WTC11 (cell line): ENCODE results near the gene HRG. TPM values are rescaled to one million over a fixed set of nuclear protein-coding genes. Genes with fewer than 3 reads are reported as not detected.

Source experiments
- ATAC-seq: fragments of 200-7000 bp; cut with Tn5 transposase; 2 replicates; pipeline ENCODE4 v1.10.0; 2021; ENCODE audit warnings: mild to moderate bottlenecking, moderate library complexity
- CTCF ChIA-PET: fragments of 300-600 bp; sonication (Branson Sonifier 250); formaldehyde crosslinking; loops from one replicate; lab custom pipeline; 2021; ENCODE audit warnings: antibody characterized with exemption; lab: Charles Lee
- POLR2A ChIA-PET: fragments of 350-600 bp; sonication (Branson Sonifier 250); formaldehyde crosslinking; loops from one replicate; lab custom pipeline; 2021; ENCODE audit warnings: antibody characterized with exemption; lab: Charles Lee
- DNase-seq: peaks from one replicate; pipeline ENCODE4 v3.0.0; 2021; ENCODE audit warnings: low spot score
- H3K27ac Mint-ChIP-seq: 2 replicates; pipeline ENCODE4 v1.8.0; 2021; ENCODE audit warnings: mixed read lengths
- H3K27me3 Mint-ChIP-seq: 2 replicates; pipeline ENCODE4 v1.8.0; 2021; ENCODE audit warnings: low read depth, mild to moderate bottlenecking, moderate library complexity, mixed read lengths
- H3K36me3 Mint-ChIP-seq: 2 replicates; pipeline ENCODE4 v1.8.0; 2021; ENCODE audit warnings: mixed read lengths
- H3K4me1 Mint-ChIP-seq: 2 replicates; pipeline ENCODE4 v1.8.0; 2022; ENCODE audit warnings: mixed read lengths
- H3K4me3 Mint-ChIP-seq: 2 replicates; pipeline ENCODE4 v1.8.0; 2021; ENCODE audit warnings: mild to moderate bottlenecking, moderate library complexity, mixed read lengths
- H3K9me3 Mint-ChIP-seq: 2 replicates; pipeline ENCODE4 v1.8.0; 2021; ENCODE audit warnings: mixed read lengths
- ARID4B ChIP-seq: sonication (generic); formaldehyde crosslinking; IDR thresholded peaks from 2 replicates; pipeline ENCODE4 v1.8.0; 2023; ENCODE audit warnings: missing genetic modification reagents, mild to moderate bottlenecking, borderline replicate concordance
- ATF1 ChIP-seq: sonication (generic); formaldehyde crosslinking; IDR thresholded peaks from 2 replicates; pipeline ENCODE4 v1.8.1; 2023; ENCODE audit warnings: mild to moderate bottlenecking, moderate library complexity, missing genetic modification reagents
- CBFB ChIP-seq: sonication (generic); formaldehyde crosslinking; IDR thresholded peaks from 2 replicates; pipeline ENCODE4 v1.8.1; 2022; ENCODE audit warnings: mild to moderate bottlenecking, low read depth, missing genetic modification reagents
- E2F4 ChIP-seq: sonication (generic); formaldehyde crosslinking; IDR thresholded peaks from 2 replicates; pipeline ENCODE4 v1.8.1; 2022; ENCODE audit warnings: low read depth, mild to moderate bottlenecking, moderate library complexity, missing genetic modification reagents, borderline replicate concordance
- FOXJ3 ChIP-seq: sonication (generic); formaldehyde crosslinking; IDR thresholded peaks from 2 replicates; pipeline ENCODE4 v1.9.0; 2021; ENCODE audit warnings: missing genetic modification reagents, mild to moderate bottlenecking, borderline replicate concordance
- HMGXB4 ChIP-seq: sonication (generic); formaldehyde crosslinking; IDR thresholded peaks from 2 replicates; pipeline ENCODE4 v1.8.1; 2023; ENCODE audit warnings: mild to moderate bottlenecking, moderate library complexity, missing genetic modification reagents
- NFATC4 ChIP-seq: fragments of 250-450 bp; sonication (Bioruptor Pico); IDR thresholded peaks from 2 replicates; pipeline ENCODE4 v1.9.0; 2021; ENCODE audit warnings: mild to moderate bottlenecking
- PRDM15 ChIP-seq: sonication (generic); formaldehyde crosslinking; IDR thresholded peaks from 2 replicates; pipeline ENCODE4 v1.8.0; 2022; ENCODE audit warnings: missing genetic modification reagents
- RELA ChIP-seq: sonication (generic); formaldehyde crosslinking; IDR thresholded peaks from 2 replicates; pipeline ENCODE4 v1.8.1; 2022; ENCODE audit warnings: missing genetic modification reagents, mild to moderate bottlenecking, borderline replicate concordance
- SP1 ChIP-seq: sonication (generic); formaldehyde crosslinking; conservative IDR thresholded peaks from 2 replicates; pipeline ENCODE4 v1.8.1; 2022; ENCODE audit warnings: missing genetic modification reagents
- ZBTB43 ChIP-seq: sonication (generic); formaldehyde crosslinking; IDR thresholded peaks from 2 replicates; pipeline ENCODE4 v1.8.1; 2023; ENCODE audit warnings: mild to moderate bottlenecking, missing genetic modification reagents
- ZNF138 ChIP-seq: sonication (generic); formaldehyde crosslinking; conservative IDR thresholded peaks from 2 replicates; pipeline ENCODE4 v1.8.1; 2022; ENCODE audit warnings: mild to moderate bottlenecking, moderate library complexity, missing genetic modification reagents
- ZNF263 ChIP-seq: sonication (generic); formaldehyde crosslinking; IDR thresholded peaks from 2 replicates; pipeline ENCODE4 v1.8.1; 2022; ENCODE audit warnings: low read depth, mild to moderate bottlenecking, moderate library complexity, missing genetic modification reagents
- ZNF512 ChIP-seq: sonication (generic); formaldehyde crosslinking; IDR thresholded peaks from 2 replicates; pipeline ENCODE4 v1.8.1; 2022; ENCODE audit warnings: missing genetic modification reagents, borderline replicate concordance
- total RNA-seq: library from RNA; stranded (reverse); gene quantifications from 3 replicates; pipeline ENCODE4 v1.2.3, GENCODE V29; 2021

Gene HRG
- total RNA-seq, 1 experiment from 2014 or later: 0.24 TPM

- Mint-ChIP-seq H3K4me1 (peaks cover 22% of the 10 kb centered on the region), H3K9me3 (peaks cover 35% of the 10 kb centered on the region), H3K27ac (no peak overlapping the region), H3K27me3 (peaks cover 11% of the 10 kb centered on the region; the same call in 1 of the 2 replicates), H3K4me3 (no peak overlapping the region), H3K36me3 (peaks cover 29% of the 10 kb centered on the region)
- CTCF ChIA-PET: interaction anchor here (0.9 to 1.8 kb wide), 7 partner anchors 11 to 98 kb away, joined by 3 to 7 read pairs (median 5); no protein-coding TSS in a partner anchor
- POLR2A ChIA-PET: interaction anchor here (1.4 kb wide), 1 partner anchor 129 kb away, joined by 3 read pairs; the partner anchor contains the start of gene EIF4A2
- ATAC-seq (peak; percentile 99), DNase-seq (peak; percentile 72)
- TF ChIP-seq E2F4 (CRISPR knock-in tag): no peak
- no peak for TF ChIP-seq ZNF512 (CRISPR knock-in tag)
- no peak for TF ChIP-seq CBFB (CRISPR knock-in tag)
- peak; percentile 31; the same call in 1 of the 2 replicates for TF ChIP-seq SP1 (CRISPR knock-in tag)
- no peak for TF ChIP-seq RELA (CRISPR knock-in tag)
- TF ChIP-seq ARID4B (CRISPR knock-in tag): no peak
- TF ChIP-seq NFATC4 (CRISPR knock-in tag): no peak
- TF ChIP-seq FOXJ3 (CRISPR knock-in tag): no peak
- no peak for TF ChIP-seq ZNF138
- no peak for TF ChIP-seq HMGXB4 (CRISPR knock-in tag)
- TF ChIP-seq ATF1 (CRISPR knock-in tag): no peak
- no peak for TF ChIP-seq ZBTB43 (CRISPR knock-in tag)
- no peak for TF ChIP-seq ZNF263 (CRISPR knock-in tag)
- peak; percentile 86 for TF ChIP-seq PRDM15 (CRISPR knock-in tag)
Measured at GRCh38 chr3:186653984-186654383, 11.8 kb upstream of the HRG start.
